Ovary (tissue), 3 donors: ENCODE data around the gene RAB6D.
"Not testable (repeated sequence)": the region's sequence is repeated elsewhere in the genome, so short reads cannot be mapped to it uniquely, and the experiment has no call there.

Experiments used
- CTCF ChIP-seq, 3 donors: fragments of 450-650 bp in 2 of 3; fragments of 200-600 bp in 1 of 3; IDR thresholded peaks; one replicate each; pipeline versions ENCODE4 v1.5.1 to v1.8.0; 2016 to 2022; ENCODE audit warnings: antibody characterized with exemption in 3 of 3, mild to moderate bottlenecking in 1 of 3
- EP300 ChIP-seq: sonication (generic); formaldehyde crosslinking; IDR thresholded peaks from one replicate; pipeline ENCODE4 v1.6.1; 2017; ENCODE audit warnings: antibody characterized with exemption
- POLR2A ChIP-seq: fragments of 450-650 bp; IDR thresholded peaks from one replicate; pipeline ENCODE4 v1.6.1; 2017; ENCODE audit warnings: antibody characterized with exemption, mild to moderate bottlenecking, moderate library complexity
- donor health status: DM: no; HTN: no; CAD: no.

DNA sequence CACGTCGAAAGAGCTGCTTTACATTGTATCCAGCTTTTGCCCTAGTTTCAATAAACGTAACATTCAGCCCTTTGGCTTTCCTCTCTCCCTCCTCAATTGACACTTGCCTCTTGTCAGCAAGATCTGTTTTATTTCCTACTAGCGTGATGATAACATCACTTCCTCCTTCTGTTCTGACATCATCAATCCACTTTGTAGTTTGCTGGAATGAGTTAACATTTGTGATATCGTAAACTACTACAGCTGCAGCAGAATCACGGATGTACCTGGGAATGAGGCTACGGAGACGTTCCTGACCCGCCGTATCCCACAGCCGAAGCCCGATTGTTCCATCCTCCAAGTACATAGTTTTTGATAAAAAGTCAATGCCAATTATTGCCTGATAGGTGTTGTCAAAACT lies 755 bp downstream of the RAB6D start:
- not testable (repeated sequence) for TF ChIP-seq CTCF (IDR thresholded peaks at IDR 0.05); POLR2A; EP300
